ENCODE measurements around the gene CEP112. TPM values are rescaled to one million over a fixed set of nuclear protein-coding genes. Genes with fewer than 3 reads are reported as not detected.

Gene CEP112
- total RNA-seq, 1 donor from 2014 or later = 13.9 TPM

DNA sequence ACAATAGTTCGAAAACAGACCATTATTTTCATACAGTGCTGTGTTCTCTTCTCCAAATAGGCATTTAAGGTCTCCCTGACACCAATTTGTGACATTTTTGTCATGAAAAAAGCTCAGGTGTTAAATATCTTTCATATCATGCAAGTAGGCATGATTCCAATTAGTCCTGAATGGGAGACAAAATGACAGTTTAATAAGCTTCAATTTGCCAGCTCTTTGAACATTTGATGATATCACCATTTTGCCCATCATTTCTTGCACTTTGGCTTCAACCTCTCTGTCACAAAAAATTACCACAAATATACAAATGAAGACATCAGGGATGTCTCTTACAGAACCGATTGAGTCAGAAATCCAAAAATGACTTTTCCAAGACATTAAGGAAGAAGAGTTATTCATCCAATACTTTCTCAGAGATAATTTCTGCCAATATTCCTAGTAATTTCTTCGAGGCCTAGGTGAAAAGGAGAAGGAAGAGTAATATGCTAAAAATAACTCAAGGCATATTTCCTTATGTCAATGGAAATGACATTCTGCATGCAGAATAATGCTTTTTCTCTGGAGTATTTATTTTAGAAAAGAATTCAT lies 298.1 kb downstream of the CEP112 start:
- H3K27ac Mint-ChIP-seq (ENCODE audit: unreplicated experiment) = no peak overlapping the region
- Histone ChIP-seq H3K79me2 (ENCODE audit: insufficient read depth, low read length) (no peaks in the 10 kb centered on the region), H3K9ac (ENCODE audit: low read length) (no peak overlapping the region), H3K27ac (ENCODE audit: low read depth, low read length) (no peak overlapping the region), H3K36me3 (ENCODE audit: insufficient read depth, low read length) (no peaks in the 10 kb centered on the region), H3K27me3 (ENCODE audit: insufficient read depth, low read length) (no peaks in the 10 kb centered on the region), H4K20me1 (ENCODE audit: insufficient read depth, low read length) (no peaks in the 10 kb centered on the region), H3K4me1 (ENCODE audit: insufficient read depth, low read length) (peaks cover 1% of the 10 kb centered on the region), H3K4me3 (ENCODE audit: insufficient read depth, low read depth, low read length) (no peak overlapping the region), H2AFZ (ENCODE audit: low read depth, low read length) (no peak overlapping the region), H3K9me3 (ENCODE audit: insufficient read depth, low read depth, low read length) (no peaks in the 10 kb centered on the region), H3K4me2 (ENCODE audit: low read length) (no peak overlapping the region)
- H3K36me3 Mint-ChIP-seq (ENCODE audit: low read depth, unreplicated experiment) = no peaks in the 10 kb centered on the region
- H3K27me3 Mint-ChIP-seq (ENCODE audit: low read depth, unreplicated experiment) = no peaks in the 10 kb centered on the region
- no peak overlapping the region for H3K4me3 Mint-ChIP-seq (ENCODE audit: unreplicated experiment)
- DNase-seq (ENCODE audit: low read depth) (no peak), FAIRE-seq (no peak)
- TF ChIP-seq EZH2 (IDR thresholded peaks at IDR 0.05; ENCODE audit: insufficient read depth, low read length) = no peak
- TF ChIP-seq, protein P1, sequence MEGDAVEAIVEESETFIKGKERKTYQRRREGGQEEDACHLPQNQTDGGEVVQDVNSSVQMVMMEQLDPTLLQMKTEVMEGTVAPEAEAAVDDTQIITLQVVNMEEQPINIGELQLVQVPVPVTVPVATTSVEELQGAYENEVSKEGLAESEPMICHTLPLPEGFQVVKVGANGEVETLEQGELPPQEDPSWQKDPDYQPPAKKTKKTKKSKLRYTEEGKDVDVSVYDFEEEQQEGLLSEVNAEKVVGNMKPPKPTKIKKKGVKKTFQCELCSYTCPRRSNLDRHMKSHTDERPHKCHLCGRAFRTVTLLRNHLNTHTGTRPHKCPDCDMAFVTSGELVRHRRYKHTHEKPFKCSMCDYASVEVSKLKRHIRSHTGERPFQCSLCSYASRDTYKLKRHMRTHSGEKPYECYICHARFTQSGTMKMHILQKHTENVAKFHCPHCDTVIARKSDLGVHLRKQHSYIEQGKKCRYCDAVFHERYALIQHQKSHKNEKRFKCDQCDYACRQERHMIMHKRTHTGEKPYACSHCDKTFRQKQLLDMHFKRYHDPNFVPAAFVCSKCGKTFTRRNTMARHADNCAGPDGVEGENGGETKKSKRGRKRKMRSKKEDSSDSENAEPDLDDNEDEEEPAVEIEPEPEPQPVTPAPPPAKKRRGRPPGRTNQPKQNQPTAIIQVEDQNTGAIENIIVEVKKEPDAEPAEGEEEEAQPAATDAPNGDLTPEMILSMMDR (IDR thresholded peaks at IDR 0.05; ENCODE audit: insufficient read depth, low read depth, low read length) = no peak
- H3K9me3 Mint-ChIP-seq (ENCODE audit: unreplicated experiment) = no peaks in the 10 kb centered on the region
- H3K4me1 Mint-ChIP-seq (ENCODE audit: low read depth, unreplicated experiment) = peaks cover 2% of the 10 kb centered on the region

DNA sequence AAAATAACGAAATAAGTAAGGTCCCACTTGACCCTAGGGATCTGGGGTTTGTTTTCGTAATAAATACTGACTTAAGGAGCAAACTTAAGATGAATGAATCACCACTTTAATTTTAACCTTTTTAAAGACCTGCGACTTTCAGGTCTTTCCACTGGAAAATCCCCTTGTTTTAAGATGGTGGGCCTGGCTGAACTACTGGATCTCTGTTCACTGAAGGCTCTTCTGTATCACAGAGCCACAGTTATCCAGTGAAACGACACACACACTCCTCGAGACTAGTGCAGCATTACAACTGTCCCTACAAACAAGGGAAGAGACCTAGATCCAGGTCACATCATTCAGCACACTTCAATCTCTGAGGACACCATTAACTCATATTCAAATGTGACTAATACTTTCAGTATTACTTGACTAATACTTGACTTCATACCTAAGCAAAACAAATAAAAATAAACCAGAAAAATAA lies 299.0 kb downstream of the CEP112 start:
- no peak for DNase-seq (ENCODE audit: low read depth)
- no peaks in the 10 kb centered on the region for H3K79me2 ChIP-seq (ENCODE audit: insufficient read depth, low read length)
- no peak overlapping the region for H2AFZ ChIP-seq (ENCODE audit: low read depth, low read length)
- no peaks in the 10 kb centered on the region for H3K27me3 ChIP-seq (ENCODE audit: insufficient read depth, low read length)
- H3K9me3 Mint-ChIP-seq (ENCODE audit: unreplicated experiment) = no peaks in the 10 kb centered on the region
- no peak for TF ChIP-seq EZH2 (IDR thresholded peaks at IDR 0.05; ENCODE audit: insufficient read depth, low read length)
- TF ChIP-seq, protein P1 (IDR thresholded peaks at IDR 0.05; ENCODE audit: insufficient read depth, low read depth, low read length) = no peak
- peaks cover 5% of the 10 kb centered on the region for H3K4me1 Mint-ChIP-seq (ENCODE audit: low read depth, unreplicated experiment)
- no peak overlapping the region for H3K9ac ChIP-seq (ENCODE audit: low read length)
- no peaks in the 10 kb centered on the region for H3K36me3 ChIP-seq (ENCODE audit: insufficient read depth, low read length)
- no peaks in the 10 kb centered on the region for H4K20me1 ChIP-seq (ENCODE audit: insufficient read depth, low read length)
- no peak overlapping the region for H3K4me3 Mint-ChIP-seq (ENCODE audit: unreplicated experiment)
- H3K9me3 ChIP-seq (ENCODE audit: insufficient read depth, low read depth, low read length) = no peaks in the 10 kb centered on the region
- FAIRE-seq = no peak
- H3K27me3 Mint-ChIP-seq (ENCODE audit: low read depth, unreplicated experiment) = no peaks in the 10 kb centered on the region
- no peak overlapping the region for H3K27ac ChIP-seq (ENCODE audit: low read depth, low read length)
- H3K4me1 ChIP-seq (ENCODE audit: insufficient read depth, low read length) = peaks cover 3% of the 10 kb centered on the region
- H3K27ac Mint-ChIP-seq (ENCODE audit: unreplicated experiment) = no peak overlapping the region
- no peak overlapping the region for H3K4me2 ChIP-seq (ENCODE audit: low read length)
- no peak overlapping the region for H3K4me3 ChIP-seq (ENCODE audit: insufficient read depth, low read depth, low read length)
- no peaks in the 10 kb centered on the region for H3K36me3 Mint-ChIP-seq (ENCODE audit: low read depth, unreplicated experiment)

DNA sequence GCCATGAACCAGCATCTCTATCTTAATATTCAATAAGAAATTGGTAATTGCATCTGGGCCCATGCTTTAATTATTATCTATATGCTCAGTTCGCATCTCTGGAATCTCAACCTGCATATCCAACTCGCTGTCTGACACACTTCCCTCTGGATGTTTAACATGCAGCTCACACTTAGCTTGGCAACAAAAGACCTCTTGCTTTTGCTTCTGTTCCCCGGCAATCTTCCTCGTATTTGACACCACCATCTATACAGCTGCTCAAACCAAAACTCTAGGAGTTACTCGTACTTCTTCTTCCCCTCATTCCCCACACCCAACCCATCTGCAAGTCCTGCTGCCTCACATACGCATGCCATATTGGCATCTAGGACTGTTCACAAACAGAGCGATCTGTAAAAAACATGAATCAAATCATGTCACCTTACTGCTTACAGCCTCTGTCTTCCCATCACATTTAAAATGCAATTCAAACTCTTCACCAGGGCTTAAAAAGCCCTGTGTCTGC lies 300.6 kb downstream of the CEP112 start:
- Mint-ChIP-seq H3K27me3 (ENCODE audit: low read depth, unreplicated experiment) (no peaks in the 10 kb centered on the region), H3K4me1 (ENCODE audit: low read depth, unreplicated experiment) (peaks cover 5% of the 10 kb centered on the region), H3K4me3 (ENCODE audit: unreplicated experiment) (no peak overlapping the region), H3K36me3 (ENCODE audit: low read depth, unreplicated experiment) (no peaks in the 10 kb centered on the region), H3K9me3 (ENCODE audit: unreplicated experiment) (no peaks in the 10 kb centered on the region), H3K27ac (ENCODE audit: unreplicated experiment) (no peak overlapping the region)
- H3K4me1 ChIP-seq (ENCODE audit: insufficient read depth, low read length) = peaks cover 8% of the 10 kb centered on the region
- H3K9ac ChIP-seq (ENCODE audit: low read length) = no peak overlapping the region
- no peak overlapping the region for H2AFZ ChIP-seq (ENCODE audit: low read depth, low read length)
- no peak for TF ChIP-seq EZH2 (IDR thresholded peaks at IDR 0.05; ENCODE audit: insufficient read depth, low read length)
- TF ChIP-seq, protein P1 (IDR thresholded peaks at IDR 0.05; ENCODE audit: insufficient read depth, low read depth, low read length) = no peak
- no peaks in the 10 kb centered on the region for H3K9me3 ChIP-seq (ENCODE audit: insufficient read depth, low read depth, low read length)
- DNase-seq (ENCODE audit: low read depth) (no peak), FAIRE-seq (no peak)
- H3K36me3 ChIP-seq (ENCODE audit: insufficient read depth, low read length) = no peaks in the 10 kb centered on the region
- H3K4me2 ChIP-seq (ENCODE audit: low read length) = no peak overlapping the region
- H3K4me3 ChIP-seq (ENCODE audit: insufficient read depth, low read depth, low read length) = no peak overlapping the region
- H4K20me1 ChIP-seq (ENCODE audit: insufficient read depth, low read length) = no peaks in the 10 kb centered on the region
- no peaks in the 10 kb centered on the region for H3K27me3 ChIP-seq (ENCODE audit: insufficient read depth, low read length)
- H3K79me2 ChIP-seq (ENCODE audit: insufficient read depth, low read length) = no peaks in the 10 kb centered on the region
- H3K27ac ChIP-seq (ENCODE audit: low read depth, low read length) = no peak overlapping the region

All from astrocyte (in vitro differentiated cells and primary cell).